GM12865 (cell line): ENCODE results near the gene MCF2L.
"Not testable (repeated sequence)": the region's sequence is repeated elsewhere in the genome, so short reads cannot be mapped to it uniquely, and the experiment has no call there.

ENCODE experiments used
- DNase-seq: peaks from one replicate; pipeline ENCODE4 v3.0.0; 2010; ENCODE audit warnings: low read depth
- H3K4me3 ChIP-seq: 2 replicates; pipeline ENCODE4 v1.5.1; 2011; ENCODE audit warnings: mild to moderate bottlenecking, low read depth, low read length, control low read depth
- CTCF ChIP-seq: IDR thresholded peaks from 2 replicates; pipeline ENCODE4 v1.5.1; 2011; ENCODE audit warnings: low read length, control low read depth, low read depth, inconsistent platforms; ENCODE audit not compliant: insufficient read depth; ENCODE audit errors: missing control alignments

MCF2L gene

DNA sequence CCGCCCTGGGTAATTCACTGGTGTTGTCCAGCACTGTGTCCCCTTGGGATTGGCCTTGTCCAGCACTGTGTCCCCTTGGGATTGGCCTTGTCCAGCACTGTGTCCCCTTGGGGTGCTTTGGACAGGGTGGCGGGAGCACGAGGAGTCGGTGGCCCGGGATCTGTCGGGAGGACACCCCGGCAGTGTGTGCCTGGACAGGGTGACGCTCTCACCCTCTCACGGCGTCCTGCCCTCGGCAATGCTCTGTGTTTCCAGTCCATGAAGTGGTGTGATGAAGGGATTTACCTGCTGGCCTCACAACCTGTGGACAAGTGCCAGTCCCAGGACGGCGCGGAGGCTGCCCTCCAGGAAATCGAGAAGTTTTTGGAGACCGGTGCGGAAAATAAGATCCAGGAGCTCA, 106.7 kb downstream of the MCF2L start:
- no peak for TF ChIP-seq CTCF
- H3K4me3 ChIP-seq: no peak overlapping the region
- no peak for DNase-seq

- no peak overlapping the region for H3K4me3 ChIP-seq
- DNase-seq: no peak
- TF ChIP-seq CTCF: no peak
Observed at GRCh38 chr13:113076681-113077401, 107.8 kb downstream of the MCF2L start.

GRCh38 chr13:113077566-113077952, 108.5 kb downstream of the MCF2L start:
- TF ChIP-seq CTCF: no peak
- H3K4me3 ChIP-seq: no peak overlapping the region
- no peak for DNase-seq

GRCh38 chr13:113077953-113078901, 109.2 kb downstream of the MCF2L start:
- no peak for TF ChIP-seq CTCF
- no peak overlapping the region for H3K4me3 ChIP-seq
- no peak for DNase-seq

GRCh38 chr13:113078902-113079780, 110.1 kb downstream of the MCF2L start:
- no peak overlapping the region for H3K4me3 ChIP-seq
- DNase-seq: no peak
- TF ChIP-seq CTCF: no peak

DNA sequence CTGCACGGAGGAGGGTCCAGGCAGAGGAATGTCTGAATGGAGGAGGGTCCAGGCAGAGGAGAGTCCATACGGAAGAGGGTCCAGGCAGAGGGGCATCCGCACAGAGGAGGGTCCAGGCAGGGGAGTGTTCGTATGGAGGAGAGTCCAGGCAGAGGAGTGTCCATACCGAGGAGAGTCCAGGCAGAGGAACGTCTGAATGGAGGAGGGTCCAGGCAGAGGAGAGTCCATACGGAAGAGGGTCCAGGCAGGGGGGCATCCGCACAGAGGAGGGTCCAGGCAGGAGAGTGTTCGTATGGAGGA, 110.7 kb downstream of the MCF2L start:
- H3K4me3 ChIP-seq, DNase-seq: not testable (repeated sequence)

GRCh38 chr13:113080361-113080831, 111.4 kb downstream of the MCF2L start:
- no peak for TF ChIP-seq CTCF

More at GRCh38 chr13:113080361-113080831, 111.4 kb downstream of the MCF2L start:
- no peak overlapping the region for H3K4me3 ChIP-seq
- DNase-seq: no peak
